Activated T-helper 17 cell treated with anti-CD3 and anti-CD28 coated beads, Interleukin-2, amount 50 U/mL, for 72 hours (primary cell): ENCODE measurements around the gene LPCAT3. TPM values are rescaled to one million over a fixed set of nuclear protein-coding genes. Genes with fewer than 3 reads are reported as not detected.
A peak's percentile ranks its signal among the peaks of the same experiment; 100 is the strongest.

Experiments used
- ATAC-seq: fragments of 150-1000 bp; cut with Tn5 transposase; replicated peaks from 2 replicates; pipeline ENCODE4 v1.10.0; 2021; ENCODE audit warnings: mild to moderate bottlenecking, moderate library complexity
- H3K27ac Mint-ChIP-seq: one replicate; pipeline ENCODE4 v1.8.0; 2022; ENCODE audit warnings: mixed read lengths
- H3K27me3 Mint-ChIP-seq: one replicate; pipeline ENCODE4 v1.8.0; 2022; ENCODE audit warnings: mixed read lengths
- H3K36me3 Mint-ChIP-seq: one replicate; pipeline ENCODE4 v1.8.0; 2022; ENCODE audit warnings: low read depth, mild to moderate bottlenecking, mixed read lengths
- H3K4me1 Mint-ChIP-seq: one replicate; pipeline ENCODE4 v1.8.0; 2022; ENCODE audit warnings: mixed read lengths
- H3K4me3 Mint-ChIP-seq: one replicate; pipeline ENCODE4 v1.8.0; 2022; ENCODE audit warnings: mild to moderate bottlenecking, mixed read lengths
- H3K9me3 Mint-ChIP-seq: one replicate; pipeline ENCODE4 v1.8.0; 2022; ENCODE audit warnings: mixed read lengths
- total RNA-seq, 2 donors: library from RNA; stranded (reverse); gene quantifications; one replicate each; pipeline ENCODE4 v1.2.3, GENCODE V29; 2022

Gene LPCAT3
- total RNA-seq, 2 donors from 2014 or later = 13.2 to 34.8 TPM

DNA sequence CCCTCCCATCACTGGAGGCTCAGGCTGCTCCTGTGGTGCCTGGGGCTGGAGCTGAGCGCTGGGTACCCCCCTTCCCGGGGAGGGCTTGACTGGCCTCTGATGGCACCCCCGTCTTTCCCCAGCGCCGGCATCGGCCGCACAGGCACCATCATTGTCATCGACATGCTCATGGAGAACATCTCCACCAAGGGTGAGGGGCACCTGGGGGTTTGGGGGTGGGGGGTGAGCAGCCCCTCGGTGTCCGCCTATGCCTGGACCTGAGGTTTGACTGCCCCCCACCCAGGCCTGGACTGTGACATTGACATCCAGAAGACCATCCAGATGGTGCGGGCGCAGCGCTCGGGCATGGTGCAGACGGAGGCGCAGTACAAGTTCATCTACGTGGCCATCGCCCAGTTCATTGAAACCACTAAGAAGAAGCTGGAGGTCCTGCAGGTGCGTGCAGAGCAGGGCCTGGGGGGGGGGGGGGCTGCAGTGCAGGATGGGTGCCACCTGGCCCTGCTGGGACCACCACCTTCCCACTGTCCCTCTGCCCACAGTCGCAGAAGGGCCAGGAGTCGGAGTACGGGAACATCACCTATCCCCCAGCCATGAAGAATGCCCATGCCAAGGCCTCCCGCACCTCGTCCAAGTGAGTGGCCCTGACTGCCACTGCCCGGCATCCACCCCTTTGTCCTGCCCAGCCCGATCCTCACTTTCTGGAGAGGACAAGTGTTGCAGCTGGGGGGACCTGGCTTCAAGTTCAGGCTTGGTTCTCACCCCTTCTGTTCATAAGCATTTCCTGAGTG lies 58.3 kb downstream of the LPCAT3 start:
- H3K9me3 Mint-ChIP-seq = no peaks in the 10 kb centered on the region
- H3K4me3 Mint-ChIP-seq = peak overlapping the region; percentile 87
- H3K27me3 Mint-ChIP-seq = no peaks in the 10 kb centered on the region
- H3K4me1 Mint-ChIP-seq = peaks cover 47% of the 10 kb centered on the region
- H3K27ac Mint-ChIP-seq = peak overlapping the region; percentile 95
- peaks cover 86% of the 10 kb centered on the region for H3K36me3 Mint-ChIP-seq
- no peak for ATAC-seq

DNA sequence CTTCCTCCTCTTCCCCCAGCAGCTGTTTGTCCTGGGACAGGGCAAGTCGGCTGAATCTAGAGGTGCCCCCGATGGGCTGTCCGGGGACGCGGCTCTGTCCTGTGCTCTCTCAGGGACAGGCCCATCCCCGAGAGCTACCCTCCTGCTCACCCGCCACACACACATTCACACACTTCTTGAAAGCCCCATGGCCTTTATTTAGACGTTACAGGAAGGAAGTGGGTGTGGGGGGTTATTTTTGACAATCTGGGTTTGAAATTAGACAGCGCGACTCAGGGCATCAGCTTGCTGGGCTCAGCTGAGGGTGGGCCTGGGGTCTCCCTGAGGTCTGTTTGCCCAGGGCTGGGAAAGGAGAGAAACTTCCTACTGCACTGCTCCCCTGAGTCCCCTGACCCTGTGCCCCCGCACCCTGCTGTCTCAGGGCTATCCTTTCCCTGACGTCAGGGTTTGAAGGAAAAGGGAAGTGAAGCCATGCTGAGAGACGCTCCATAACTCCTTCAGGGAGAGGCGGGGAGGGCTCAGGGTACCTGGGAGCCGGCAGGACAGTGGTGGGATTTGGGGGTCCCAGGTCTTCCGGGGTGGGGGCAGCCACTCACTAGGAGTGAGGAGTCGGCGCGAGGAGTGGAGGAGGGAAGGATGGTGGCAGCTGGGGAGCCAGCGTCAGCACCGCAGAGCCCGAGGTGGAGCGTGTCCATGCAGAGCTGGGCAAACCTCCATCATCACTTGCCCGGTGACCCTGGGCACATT lies 59.0 kb downstream of the LPCAT3 start:
- Mint-ChIP-seq H3K27me3 (no peaks in the 10 kb centered on the region), H3K27ac (peak overlapping the region; percentile 95), H3K4me3 (peak overlapping the region; percentile 87), H3K4me1 (peaks cover 55% of the 10 kb centered on the region), H3K36me3 (peaks cover 86% of the 10 kb centered on the region), H3K9me3 (no peaks in the 10 kb centered on the region)
- peak; percentile 59 for ATAC-seq

- Mint-ChIP-seq H3K4me1 (peaks cover 59% of the 10 kb centered on the region), H3K36me3 (peaks cover 87% of the 10 kb centered on the region), H3K27ac (peak overlapping the region; percentile 95), H3K4me3 (peak overlapping the region; percentile 87), H3K9me3 (no peaks in the 10 kb centered on the region), H3K27me3 (no peaks in the 10 kb centered on the region)
- ATAC-seq = no peak
These were observed 59.6 kb downstream of the LPCAT3 start for GRCh38 chr12:6958609-6959057.

GRCh38 chr12:6957741-6958608 lies 60.3 kb downstream of the LPCAT3 start:
- Mint-ChIP-seq H3K4me1 (peaks cover 59% of the 10 kb centered on the region), H3K9me3 (no peaks in the 10 kb centered on the region), H3K36me3 (peaks cover 94% of the 10 kb centered on the region), H3K4me3 (peak overlapping the region; percentile 87), H3K27me3 (no peaks in the 10 kb centered on the region), H3K27ac (peak overlapping the region; percentile 95)
- no peak for ATAC-seq

DNA sequence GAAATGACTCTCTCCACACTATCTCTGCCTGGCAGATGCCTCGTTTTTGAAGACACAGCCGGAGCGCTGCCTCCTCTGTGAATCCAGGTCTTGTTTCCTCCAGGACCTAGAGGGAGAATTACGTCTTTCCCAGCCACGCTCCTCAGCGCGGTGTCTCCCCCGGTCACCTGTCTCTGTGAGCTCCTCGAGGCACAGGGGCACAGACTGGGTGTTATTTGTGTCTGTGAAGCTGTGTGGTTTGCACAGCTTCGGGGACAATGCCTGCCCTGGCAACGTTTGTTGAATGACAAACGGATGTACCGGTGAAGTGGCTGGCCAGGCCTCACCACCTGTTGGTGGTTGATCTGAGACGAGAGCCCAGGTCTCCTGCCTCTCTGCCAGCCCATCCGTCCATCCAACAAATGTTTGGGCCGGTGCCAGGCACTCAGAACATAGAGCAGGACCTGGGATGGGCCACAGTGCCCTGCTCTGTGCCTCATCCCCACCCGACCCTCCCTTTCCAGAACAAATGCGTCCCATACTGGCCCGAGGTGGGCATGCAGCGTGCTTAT lies 61.0 kb downstream of the LPCAT3 start:
- no peak for ATAC-seq
- H3K4me1 Mint-ChIP-seq = peaks cover 59% of the 10 kb centered on the region
- peak overlapping the region; percentile 87 for H3K4me3 Mint-ChIP-seq
- H3K36me3 Mint-ChIP-seq = peaks cover 100% of the 10 kb centered on the region
- H3K9me3 Mint-ChIP-seq = no peaks in the 10 kb centered on the region
- no peaks in the 10 kb centered on the region for H3K27me3 Mint-ChIP-seq
- H3K27ac Mint-ChIP-seq = peak overlapping the region; percentile 100

DNA sequence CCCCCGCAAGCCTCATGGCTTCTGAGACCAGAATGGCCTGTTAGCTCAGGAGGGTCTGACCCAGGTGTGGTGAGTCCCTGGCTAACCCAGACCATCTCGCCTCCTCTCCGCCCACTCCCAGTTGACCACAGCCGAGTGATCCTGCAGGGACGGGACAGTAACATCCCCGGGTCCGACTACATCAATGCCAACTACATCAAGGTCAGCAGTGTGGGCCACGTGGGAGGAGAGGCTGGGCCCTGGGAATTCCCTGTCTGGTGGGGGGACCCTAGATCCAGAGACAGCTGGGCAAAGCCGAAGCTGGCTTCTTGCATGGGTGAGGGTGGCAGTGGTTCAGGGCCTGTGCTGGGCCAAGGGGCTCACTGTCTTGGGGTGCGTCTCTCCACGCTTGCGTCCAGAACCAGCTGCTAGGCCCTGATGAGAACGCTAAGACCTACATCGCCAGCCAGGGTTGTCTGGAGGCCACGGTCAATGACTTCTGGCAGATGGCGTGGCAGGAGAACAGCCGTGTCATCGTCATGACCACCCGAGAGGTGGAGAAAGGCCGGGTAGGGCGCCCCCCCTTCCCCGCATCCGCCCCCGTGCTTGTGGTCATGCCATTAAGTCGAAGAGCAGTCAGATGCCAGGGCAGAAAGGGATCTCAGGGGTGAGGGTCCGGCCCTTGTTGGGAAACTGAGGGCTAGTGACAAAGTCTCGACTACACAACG lies 62.1 kb downstream of the LPCAT3 start:
- peak overlapping the region; percentile 87 for H3K4me3 Mint-ChIP-seq
- peaks cover 51% of the 10 kb centered on the region for H3K4me1 Mint-ChIP-seq
- H3K9me3 Mint-ChIP-seq = no peaks in the 10 kb centered on the region
- peak overlapping the region; percentile 100 for H3K27ac Mint-ChIP-seq
- no peaks in the 10 kb centered on the region for H3K27me3 Mint-ChIP-seq
- peaks cover 97% of the 10 kb centered on the region for H3K36me3 Mint-ChIP-seq
- ATAC-seq = no peak

GRCh38 chr12:6955108-6956020 lies 62.9 kb downstream of the LPCAT3 start:
- ATAC-seq = no peak
- peak overlapping the region; percentile 87 for H3K4me3 Mint-ChIP-seq
- no peaks in the 10 kb centered on the region for H3K27me3 Mint-ChIP-seq
- H3K9me3 Mint-ChIP-seq = no peaks in the 10 kb centered on the region
- H3K27ac Mint-ChIP-seq = peak overlapping the region; percentile 100
- H3K36me3 Mint-ChIP-seq = peaks cover 96% of the 10 kb centered on the region
- H3K4me1 Mint-ChIP-seq = peaks cover 49% of the 10 kb centered on the region

- H3K9me3 Mint-ChIP-seq = no peaks in the 10 kb centered on the region
- peak overlapping the region; percentile 87 for H3K4me3 Mint-ChIP-seq
- peaks cover 57% of the 10 kb centered on the region for H3K4me1 Mint-ChIP-seq
- peak overlapping the region; percentile 100 for H3K27ac Mint-ChIP-seq
- ATAC-seq = no peak
- peaks cover 88% of the 10 kb centered on the region for H3K36me3 Mint-ChIP-seq
- no peaks in the 10 kb centered on the region for H3K27me3 Mint-ChIP-seq
These were observed 63.8 kb downstream of the LPCAT3 start for GRCh38 chr12:6954316-6955107.

GRCh38 chr12:6953442-6954315 lies 64.6 kb downstream of the LPCAT3 start:
- peak; percentile 60 for ATAC-seq
- peak overlapping the region; percentile 87 for H3K4me3 Mint-ChIP-seq
- peak overlapping the region; percentile 100 for H3K27ac Mint-ChIP-seq
- no peaks in the 10 kb centered on the region for H3K27me3 Mint-ChIP-seq
- H3K4me1 Mint-ChIP-seq = peaks cover 55% of the 10 kb centered on the region
- H3K36me3 Mint-ChIP-seq = peaks cover 87% of the 10 kb centered on the region
- H3K9me3 Mint-ChIP-seq = no peaks in the 10 kb centered on the region

GRCh38 chr12:6952863-6953441 lies 65.3 kb downstream of the LPCAT3 start:
- peaks cover 55% of the 10 kb centered on the region for H3K4me1 Mint-ChIP-seq
- H3K27me3 Mint-ChIP-seq = no peaks in the 10 kb centered on the region
- H3K36me3 Mint-ChIP-seq = peaks cover 86% of the 10 kb centered on the region
- H3K27ac Mint-ChIP-seq = peak overlapping the region; percentile 100
- H3K4me3 Mint-ChIP-seq = peak overlapping the region; percentile 87
- no peak for ATAC-seq
- no peaks in the 10 kb centered on the region for H3K9me3 Mint-ChIP-seq

GRCh38 chr12:6952121-6952862 lies 66.0 kb downstream of the LPCAT3 start:
- H3K4me3 Mint-ChIP-seq = peak overlapping the region; percentile 87
- no peaks in the 10 kb centered on the region for H3K9me3 Mint-ChIP-seq
- peak; percentile 6 for ATAC-seq
- peaks cover 59% of the 10 kb centered on the region for H3K4me1 Mint-ChIP-seq
- H3K27ac Mint-ChIP-seq = peak overlapping the region; percentile 100
- peaks cover 86% of the 10 kb centered on the region for H3K36me3 Mint-ChIP-seq
- no peaks in the 10 kb centered on the region for H3K27me3 Mint-ChIP-seq
